ENCODE measurements around the gene ANKMY1.

GRCh38 chr2:240527153-240527750 is 30.5 kb downstream of the ANKMY1 start:
- TF ChIP-seq POLR2AphosphoS5 (IDR thresholded peaks at IDR 0.05) (no peak), CTCF (IDR thresholded peaks at IDR 0.05) (no peak)

All from stomach (tissue), 4 donors.